Renal pelvis (tissue), 4 donors: Measurements from ENCODE around the gene ERFL. TPM values are rescaled to one million over a fixed set of nuclear protein-coding genes. Genes with fewer than 3 reads are reported as not detected.
"Not testable (repeated sequence)": the region's sequence is repeated elsewhere in the genome, so short reads cannot be mapped to it uniquely, and the experiment has no call there.

Experiments
- DNase-seq: peaks from one replicate; pipeline ENCODE4 v3.0.0-alpha.2; 2013
- polyA plus RNA-seq, 3 donors: library from polyadenylated mRNA; unstranded; fragments of 120-200 nt; gene quantifications; one replicate each; pipeline ENCODE4 v1.2.1, GENCODE V29; 2013; ENCODE audit not compliant: insufficient read length in 3 of 3

The ERFL gene
- polyA plus RNA-seq, 3 donors = 0.09 TPM; not detected in 2

- no peak for DNase-seq
Observed at GRCh38 chr19:41944336-41944735, 16.1 kb upstream of the ERFL start.

DNA sequence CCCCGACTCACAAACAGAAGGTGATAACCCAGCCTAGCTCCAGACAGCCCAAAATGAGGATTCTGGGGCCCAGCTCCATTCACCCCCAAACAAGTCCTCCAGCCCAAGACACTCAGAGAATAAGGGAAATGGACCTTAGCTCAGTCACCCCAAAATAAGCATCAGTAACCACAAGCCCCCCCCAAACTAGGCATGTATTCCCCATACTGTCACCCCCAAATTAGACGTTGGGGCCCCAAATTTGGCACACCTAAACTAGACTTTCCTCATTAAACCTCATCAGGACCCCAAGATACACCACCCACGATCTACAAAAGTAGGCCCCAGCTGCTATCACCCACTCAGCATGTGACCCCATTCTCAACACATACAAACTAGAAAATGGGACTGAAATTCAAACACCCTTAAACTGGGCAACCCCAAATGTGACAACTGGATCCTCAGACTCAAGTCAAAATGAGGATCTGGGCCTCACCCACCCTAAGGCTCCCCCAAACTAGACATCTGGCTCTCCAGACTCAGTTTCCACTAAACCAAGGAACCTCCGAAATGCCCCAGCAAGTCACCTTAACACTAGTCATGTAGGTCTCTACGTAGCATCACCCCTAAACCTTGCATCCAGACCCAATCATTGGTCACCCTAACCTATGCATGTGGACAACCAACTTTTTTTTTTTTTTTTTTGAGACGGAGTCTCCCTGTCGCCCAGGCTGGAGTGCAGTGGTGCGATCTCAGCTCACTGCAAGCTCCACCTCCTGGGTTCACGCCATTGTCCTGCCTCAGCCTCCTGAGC, 13.4 kb upstream of the ERFL start:
- no peak for DNase-seq

GRCh38 chr19:41940731-41941409, 12.6 kb upstream of the ERFL start:
- DNase-seq = no peak

GRCh38 chr19:41939861-41940730, 11.8 kb upstream of the ERFL start:
- peak; percentile 67 for DNase-seq

GRCh38 chr19:41939209-41939608, 11.0 kb upstream of the ERFL start:
- DNase-seq = not testable (repeated sequence)

DNA sequence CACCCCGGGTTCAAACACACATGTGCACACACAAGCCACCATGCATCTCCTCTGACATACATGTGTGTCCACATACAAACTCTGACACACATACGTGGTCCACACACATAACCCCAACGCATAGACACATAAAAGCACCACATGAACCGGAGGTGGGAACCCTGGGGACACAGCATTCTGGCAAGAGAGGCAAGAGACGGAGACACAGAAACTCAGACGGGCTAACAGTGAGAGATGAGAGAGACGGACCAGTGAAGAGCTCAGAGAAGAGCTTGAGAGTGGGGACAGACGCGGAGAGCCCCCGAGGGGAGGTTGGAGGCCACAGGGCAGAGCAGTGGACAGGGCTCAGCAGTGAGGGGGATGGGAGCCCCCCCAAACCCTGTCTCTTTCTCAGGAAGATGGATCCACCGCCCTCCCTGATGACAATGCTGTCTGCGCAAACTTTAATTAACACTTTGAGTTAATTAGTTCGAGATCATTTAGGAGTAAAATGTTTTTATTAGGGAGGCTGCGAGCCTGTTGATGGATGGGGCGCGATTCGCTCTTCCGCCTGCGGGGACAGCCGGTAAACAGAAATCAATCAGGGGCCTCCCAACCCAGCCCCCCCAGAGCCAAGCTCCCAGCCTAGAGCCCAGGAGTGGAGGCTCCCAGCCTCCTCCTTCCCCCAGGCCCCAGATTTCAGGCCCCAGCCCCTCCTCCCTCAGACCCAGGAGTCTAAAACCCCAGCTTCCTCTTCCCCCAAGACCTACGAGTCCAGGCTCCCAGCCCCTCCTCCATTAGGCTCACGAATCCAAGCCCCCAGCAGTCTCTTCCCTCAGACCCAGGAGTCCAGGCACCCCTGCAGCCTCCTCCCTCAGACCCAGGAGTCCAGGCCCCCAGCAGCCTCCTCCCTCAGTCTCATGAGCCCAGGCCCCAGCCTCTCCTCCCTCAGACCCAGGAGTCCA, 9.5 kb upstream of the ERFL start:
- no peak for DNase-seq

DNA sequence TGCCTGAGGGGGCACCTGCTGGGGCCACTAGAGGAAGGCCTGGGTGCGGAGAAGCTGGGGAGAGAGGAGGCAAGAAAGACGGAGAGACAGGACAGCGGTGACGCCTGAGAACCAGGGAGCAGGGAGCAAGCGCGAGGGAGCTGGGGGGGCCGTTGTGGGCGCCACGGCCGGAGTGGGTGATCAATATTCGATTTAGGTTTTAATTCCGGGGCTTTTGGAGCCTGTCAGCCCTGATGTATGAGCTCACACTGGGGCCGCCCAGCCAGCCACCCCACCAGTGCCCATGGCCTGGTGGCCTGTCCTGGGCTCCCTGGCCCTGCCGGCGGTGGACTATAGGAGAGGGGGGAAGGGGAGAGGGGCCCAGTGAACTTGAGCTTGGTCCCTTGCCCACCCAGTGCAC, 8.7 kb upstream of the ERFL start:
- no peak for DNase-seq

DNA sequence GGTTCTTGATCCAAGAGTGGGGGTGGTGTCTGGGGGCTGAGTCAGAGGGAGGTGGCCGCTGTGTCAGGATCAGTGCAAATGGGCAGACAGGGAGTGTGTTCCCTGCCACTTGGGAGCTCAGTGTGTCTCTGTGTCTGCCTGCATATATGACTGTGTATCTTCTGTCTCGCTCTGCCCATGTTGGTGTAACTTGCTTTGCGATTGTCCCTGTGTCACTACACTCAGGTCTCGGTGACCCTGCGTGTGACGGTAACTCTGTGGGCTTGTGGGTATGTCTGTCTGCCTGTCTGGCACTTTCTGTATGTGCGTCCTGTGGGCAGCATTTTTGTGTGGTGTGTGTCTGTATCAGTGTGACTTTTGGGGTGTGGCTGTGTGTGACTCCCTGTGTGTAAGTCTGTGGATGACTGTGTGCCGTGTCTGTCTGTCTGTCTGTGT, 8.2 kb upstream of the ERFL start:
- DNase-seq = no peak

DNA sequence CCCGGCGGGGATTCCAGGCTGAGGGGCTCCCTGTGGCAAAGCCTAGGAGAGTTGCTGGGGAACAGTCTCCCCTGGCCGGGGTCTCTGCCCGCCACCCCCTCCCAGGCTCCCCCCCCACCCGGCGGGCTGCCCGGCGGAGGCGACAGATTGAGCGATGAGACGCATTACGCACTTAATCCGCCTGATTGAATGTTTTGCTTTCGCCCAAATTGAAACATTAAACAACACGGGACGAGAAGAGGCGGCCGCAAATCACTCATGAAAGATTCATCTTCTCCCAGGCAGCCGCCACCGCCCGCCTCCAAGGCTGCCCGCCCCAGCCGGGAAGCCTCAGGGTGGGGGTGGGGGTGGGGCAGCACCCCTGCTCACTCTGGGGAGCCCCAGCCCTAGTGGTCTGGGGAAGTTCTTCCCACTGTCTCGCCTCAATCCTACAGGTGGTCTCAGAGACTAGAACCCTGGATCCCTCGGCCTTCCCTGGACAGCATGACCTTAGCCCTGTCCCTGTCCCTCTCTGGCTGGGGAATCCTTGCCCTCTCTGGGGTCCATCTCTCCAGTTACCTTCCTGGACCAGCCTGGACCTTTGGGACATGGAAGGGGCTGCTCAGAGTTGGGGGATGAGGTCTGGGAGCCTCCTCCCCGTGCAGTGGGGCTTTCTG, 7.6 kb upstream of the ERFL start:
- no peak for DNase-seq

- peak; percentile 54 for DNase-seq
Observed at GRCh38 chr19:41934849-41935374, 6.7 kb upstream of the ERFL start.

- DNase-seq = no peak
Observed at GRCh38 chr19:41933693-41934426, 5.6 kb upstream of the ERFL start.

GRCh38 chr19:41932720-41933332, 4.6 kb upstream of the ERFL start:
- DNase-seq = no peak

DNA sequence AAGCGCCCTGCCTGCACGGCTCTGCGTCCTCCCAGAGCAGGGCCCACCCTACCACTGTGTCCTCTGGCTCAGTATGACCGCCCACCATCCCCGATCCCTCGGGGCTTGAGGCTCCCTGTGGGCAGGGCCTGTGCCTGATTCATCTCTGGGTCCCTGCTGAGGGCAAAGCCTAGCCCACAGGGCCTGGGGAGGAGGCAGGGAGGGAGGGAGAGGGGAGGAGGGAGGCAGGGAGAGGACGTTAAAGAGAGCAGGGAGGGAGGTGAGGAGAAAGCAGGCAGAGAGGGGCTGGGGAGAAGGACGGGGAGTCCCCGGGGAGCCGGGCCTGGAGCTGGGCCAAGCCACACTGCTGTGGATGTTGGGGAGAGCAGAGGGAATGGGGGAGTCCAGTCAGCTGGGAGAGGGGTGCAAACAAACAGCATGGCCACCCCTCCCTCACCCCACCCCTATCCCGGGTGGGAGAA, 4.0 kb upstream of the ERFL start:
- no peak for DNase-seq

- no peak for DNase-seq
Observed at GRCh38 chr19:41930926-41931592, 2.8 kb upstream of the ERFL start.

GRCh38 chr19:41930322-41930722, 2.1 kb upstream of the ERFL start:
- DNase-seq = no peak

DNA sequence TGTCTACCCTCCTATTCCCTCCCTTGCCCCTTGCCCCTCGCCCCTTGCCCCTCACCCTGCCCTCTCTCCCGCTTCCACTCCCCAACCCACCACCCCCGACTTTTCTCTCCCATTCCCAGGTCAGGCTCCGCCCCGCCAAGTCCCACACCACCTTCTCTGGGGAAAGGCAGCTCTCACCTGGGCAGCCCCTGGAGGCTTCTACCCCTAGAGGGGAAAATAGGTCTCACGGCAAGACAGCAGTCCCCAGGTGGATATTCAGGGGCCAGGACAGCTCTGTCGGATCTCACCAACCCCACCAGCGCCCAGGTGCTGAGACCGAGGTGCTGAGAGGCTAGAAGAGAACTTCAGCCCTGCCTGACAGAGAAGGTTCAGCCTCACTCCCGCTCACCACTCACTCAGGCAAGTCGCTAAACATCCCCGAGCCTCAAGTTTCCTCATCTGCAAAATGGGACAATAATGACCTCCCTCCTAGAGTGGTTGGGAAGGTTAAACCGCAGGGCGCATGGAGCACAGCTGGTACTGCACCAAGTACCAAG, 1.4 kb upstream of the ERFL start:
- DNase-seq = no peak

DNA sequence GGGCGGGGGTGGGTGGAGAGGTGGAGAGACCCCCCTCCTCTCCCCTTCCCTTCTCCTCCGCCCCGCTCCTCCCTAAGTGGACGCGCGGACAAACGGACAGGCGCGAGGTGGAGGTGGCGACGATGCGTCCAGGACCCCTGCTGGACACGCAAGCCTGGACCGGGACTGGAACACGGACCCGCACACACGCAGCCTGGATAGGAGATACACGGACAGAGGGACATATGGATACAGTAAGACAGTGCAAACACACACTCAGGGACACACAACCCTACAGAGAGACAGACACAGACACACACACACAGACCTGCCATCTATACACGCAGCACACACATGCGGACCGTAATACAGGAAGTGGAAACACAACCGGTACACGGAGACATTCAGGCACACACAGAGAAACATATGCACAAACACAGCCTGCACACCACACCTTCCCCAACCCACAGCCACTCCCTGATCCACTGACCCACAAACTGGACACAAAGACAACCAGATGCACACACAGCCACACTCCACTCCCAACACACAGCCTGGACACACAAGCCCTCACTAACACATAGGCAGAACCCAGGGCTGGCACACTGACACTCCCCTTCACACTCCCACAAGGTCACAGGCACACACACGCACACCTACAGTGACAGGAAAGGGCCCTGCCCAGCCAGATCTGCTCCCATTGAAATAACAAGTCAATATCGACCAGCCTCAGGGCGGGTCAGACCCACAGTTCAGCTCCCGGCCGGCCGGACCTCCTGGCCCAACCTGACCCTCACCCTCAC, 696 bp upstream of the ERFL start:
- no peak for DNase-seq
